ENCODE data around the gene DLL3. TPM values are rescaled to one million over a fixed set of nuclear protein-coding genes. Genes with fewer than 3 reads are reported as not detected.

The DLL3 gene
- total RNA-seq, 2 donors from 2014 or later: 2.0 to 4.3 TPM

GRCh38 chr19:39500543-39500942 lies 1.8 kb downstream of the DLL3 start:
- Histone ChIP-seq H3K27ac (ENCODE audit: low read depth, low read length) (no peak overlapping the region), H3K27me3 (ENCODE audit: control insufficient read depth, insufficient read depth, low read length, poor library complexity, severe bottlenecking) (peaks cover 60% of the 10 kb centered on the region), H3K9me3 (ENCODE audit: control insufficient read depth, low read length) (no peaks in the 10 kb centered on the region), H3K4me3 (ENCODE audit: low read length) (no peak overlapping the region), H3K36me3 (ENCODE audit: control insufficient read depth, insufficient read depth, low read length) (no peaks in the 10 kb centered on the region), H3K9ac (ENCODE audit: extremely low read depth, low read length, poor library complexity, severe bottlenecking) (no peak overlapping the region), H3K4me1 (ENCODE audit: control insufficient read depth, insufficient read depth, low read length) (no peaks in the 10 kb centered on the region)
- Mint-ChIP-seq H3K9me3 (peaks cover 3% of the 10 kb centered on the region), H3K27ac (no peak overlapping the region), H3K4me3 (no peak overlapping the region), H3K36me3 (ENCODE audit: low read depth) (no peaks in the 10 kb centered on the region), H3K27me3 (ENCODE audit: insufficient read depth) (peaks cover 72% of the 10 kb centered on the region), H3K4me1 (peaks cover 9% of the 10 kb centered on the region)
- no peak for DNase-seq
- no peak for TF ChIP-seq CTCF (conservative IDR thresholded peaks at IDR 0.05)
- WGBS, 2 experiments (ENCODE audit: insufficient coverage in 1 of 2, insufficient read length in 1 of 2): 61 to 89% methylated on average over 1 to 4 of the region's 4 CpGs

- peaks cover 1% of the 10 kb centered on the region for H3K9me3 ChIP-seq (ENCODE audit: control insufficient read depth, low read length)
- Mint-ChIP-seq H3K9me3 (peaks cover 6% of the 10 kb centered on the region), H3K4me1 (peaks cover 9% of the 10 kb centered on the region), H3K27me3 (ENCODE audit: insufficient read depth) (peaks cover 80% of the 10 kb centered on the region), H3K27ac (no peak overlapping the region), H3K4me3 (no peak overlapping the region), H3K36me3 (ENCODE audit: low read depth) (no peaks in the 10 kb centered on the region)
- 73 to 84% methylated on average over 2 to 5 of the region's 5 CpGs for WGBS, 2 experiments (ENCODE audit: insufficient coverage in 1 of 2, insufficient read length in 1 of 2)
- peak; percentile 30 for DNase-seq
- H3K4me3 ChIP-seq (ENCODE audit: low read length): no peak overlapping the region
- no peaks in the 10 kb centered on the region for H3K36me3 ChIP-seq (ENCODE audit: control insufficient read depth, insufficient read depth, low read length)
- no peak overlapping the region for H3K9ac ChIP-seq (ENCODE audit: extremely low read depth, low read length, poor library complexity, severe bottlenecking)
- H3K27ac ChIP-seq (ENCODE audit: low read depth, low read length): no peak overlapping the region
- TF ChIP-seq CTCF (conservative IDR thresholded peaks at IDR 0.05): no peak
- H3K27me3 ChIP-seq (ENCODE audit: control insufficient read depth, insufficient read depth, low read length, poor library complexity, severe bottlenecking): peaks cover 68% of the 10 kb centered on the region
- no peaks in the 10 kb centered on the region for H3K4me1 ChIP-seq (ENCODE audit: control insufficient read depth, insufficient read depth, low read length)
These were observed 2.6 kb downstream of the DLL3 start for GRCh38 chr19:39501340-39501739.

- Histone ChIP-seq H3K9ac (ENCODE audit: extremely low read depth, low read length, poor library complexity, severe bottlenecking) (no peak overlapping the region), H3K36me3 (ENCODE audit: control insufficient read depth, insufficient read depth, low read length) (no peaks in the 10 kb centered on the region), H3K9me3 (ENCODE audit: control insufficient read depth, low read length) (peaks cover 5% of the 10 kb centered on the region), H3K4me1 (ENCODE audit: control insufficient read depth, insufficient read depth, low read length) (no peaks in the 10 kb centered on the region), H3K27me3 (ENCODE audit: control insufficient read depth, insufficient read depth, low read length, poor library complexity, severe bottlenecking) (peaks cover 82% of the 10 kb centered on the region), H3K4me3 (ENCODE audit: low read length) (no peak overlapping the region), H3K27ac (ENCODE audit: low read depth, low read length) (no peak overlapping the region)
- Mint-ChIP-seq H3K36me3 (ENCODE audit: low read depth) (no peaks in the 10 kb centered on the region), H3K9me3 (peaks cover 11% of the 10 kb centered on the region), H3K4me3 (no peak overlapping the region), H3K27me3 (ENCODE audit: insufficient read depth) (peaks cover 93% of the 10 kb centered on the region), H3K27ac (no peak overlapping the region), H3K4me1 (peaks cover 9% of the 10 kb centered on the region)
- WGBS, 2 experiments (ENCODE audit: insufficient coverage in 1 of 2, insufficient read length in 1 of 2): 24 to 26% methylated on average over 22 to 69 of the region's 69 CpGs
- peak; percentile 92 for DNase-seq
- TF ChIP-seq CTCF (conservative IDR thresholded peaks at IDR 0.05): peak; percentile 96
These were observed 4.1 kb downstream of the DLL3 start for GRCh38 chr19:39502640-39503417.
